Fibroblast of lung (primary cell): ENCODE measurements around the gene PRSS50. TPM values are rescaled to one million over a fixed set of nuclear protein-coding genes. Genes with fewer than 3 reads are reported as not detected.

ENCODE experiments used
- DNase-seq, 2 donors: peaks; one replicate each; pipeline versions ENCODE4 v3.0.0 to v3.0.0-alpha.2; 2010; ENCODE audit warnings: low read depth in 2 of 2
- H2AFZ ChIP-seq: 2 replicates; pipeline ENCODE4 v1.5.1; 2012; ENCODE audit warnings: low read length, control low read depth, inconsistent platforms
- H3K27ac ChIP-seq: 2 replicates; pipeline ENCODE4 v1.5.1; 2011; ENCODE audit warnings: low read length, control low read depth; ENCODE audit not compliant: insufficient read depth
- H3K27me3 ChIP-seq: 2 replicates; pipeline ENCODE4 v1.5.1; 2011; ENCODE audit warnings: mild to moderate bottlenecking, low read length; ENCODE audit not compliant: control insufficient read depth, insufficient read depth
- H3K36me3 ChIP-seq: 2 replicates; pipeline ENCODE4 v1.5.1; 2011; ENCODE audit warnings: low read length; ENCODE audit not compliant: control insufficient read depth, insufficient read depth
- H3K4me1 ChIP-seq: 2 replicates; pipeline ENCODE4 v1.5.1; 2011; ENCODE audit warnings: low read length; ENCODE audit not compliant: control insufficient read depth, insufficient read depth; ENCODE audit errors: extremely low read depth
- H3K4me2 ChIP-seq: 2 replicates; pipeline ENCODE4 v1.5.1; 2011; ENCODE audit warnings: low read length, control low read depth; ENCODE audit not compliant: insufficient read depth; ENCODE audit errors: extremely low read depth
- H3K4me3 ChIP-seq, 4 experiments: fragments of 200-600 bp in 1 of 4; sonication (generic) in 1 of 4; replicated peaks in 1 of 4; 2 replicates each; pipeline ENCODE4 v1.5.1; 2011 to 2016; ENCODE audit warnings: low read length in 4 of 4, low read depth in 3 of 4, mild to moderate bottlenecking in 3 of 4, control low read depth in 2 of 4, inconsistent platforms in 1 of 4, mixed read lengths in 1 of 4; ENCODE audit not compliant: insufficient read depth in 1 of 4; ENCODE audit errors: control extremely low read depth in 1 of 4
- H3K79me2 ChIP-seq: 2 replicates; pipeline ENCODE4 v1.5.1; 2012; ENCODE audit warnings: mild to moderate bottlenecking, low read length, inconsistent platforms; ENCODE audit not compliant: control insufficient read depth, insufficient read depth
- H3K9ac ChIP-seq: 2 replicates; pipeline ENCODE4 v1.5.1; 2011; ENCODE audit warnings: mild to moderate bottlenecking, low read length, control low read depth; ENCODE audit not compliant: insufficient read depth
- H3K9me3 ChIP-seq: 2 replicates; pipeline ENCODE4 v1.5.1; 2012; ENCODE audit warnings: low read depth, low read length; ENCODE audit not compliant: control insufficient read depth, insufficient read depth
- H4K20me1 ChIP-seq: 2 replicates; pipeline ENCODE4 v1.5.1; 2011; ENCODE audit warnings: low read length; ENCODE audit not compliant: control insufficient read depth, insufficient read depth; ENCODE audit errors: extremely low read depth
- CTCF ChIP-seq, 2 donors: IDR thresholded peaks in 1 of 2; conservative IDR thresholded peaks in 1 of 2; 1 replicate in 1 of 2; 2 replicates in 1 of 2; pipeline ENCODE4 v1.5.1; 2011 to 2012; ENCODE audit warnings: low read length in 2 of 2, control low read depth in 1 of 2, inconsistent platforms in 1 of 2, low read depth in 1 of 2, mild to moderate bottlenecking in 1 of 2
- EZH2 ChIP-seq: IDR thresholded peaks from 2 replicates; pipeline ENCODE4 v1.5.1; 2012; ENCODE audit warnings: low read length, control low read depth, mild to moderate bottlenecking; ENCODE audit errors: missing control alignments
- polyA plus RNA-seq, 2 donors: library from polyadenylated mRNA; depleted of rRNA in 1 of 2; stranded (reverse) in 1 of 2; unstranded in 1 of 2; fragments of >200 nt; gene quantifications; 2 replicates each; pipeline ENCODE4 v1.2.1, GENCODE V29; 2011 to 2012; ENCODE audit warnings: missing spikeins in 1 of 2
- total RNA-seq: library from RNA; depleted of rRNA; stranded (reverse); fragments of >200 nt; gene quantifications from 2 replicates; pipeline ENCODE4 v1.2.1, GENCODE V29; 2014

Gene PRSS50
- total and polyA plus RNA-seq, 2 donors (not counting 1 experiment from before 2014, with no cell fraction given) = not detected

DNA sequence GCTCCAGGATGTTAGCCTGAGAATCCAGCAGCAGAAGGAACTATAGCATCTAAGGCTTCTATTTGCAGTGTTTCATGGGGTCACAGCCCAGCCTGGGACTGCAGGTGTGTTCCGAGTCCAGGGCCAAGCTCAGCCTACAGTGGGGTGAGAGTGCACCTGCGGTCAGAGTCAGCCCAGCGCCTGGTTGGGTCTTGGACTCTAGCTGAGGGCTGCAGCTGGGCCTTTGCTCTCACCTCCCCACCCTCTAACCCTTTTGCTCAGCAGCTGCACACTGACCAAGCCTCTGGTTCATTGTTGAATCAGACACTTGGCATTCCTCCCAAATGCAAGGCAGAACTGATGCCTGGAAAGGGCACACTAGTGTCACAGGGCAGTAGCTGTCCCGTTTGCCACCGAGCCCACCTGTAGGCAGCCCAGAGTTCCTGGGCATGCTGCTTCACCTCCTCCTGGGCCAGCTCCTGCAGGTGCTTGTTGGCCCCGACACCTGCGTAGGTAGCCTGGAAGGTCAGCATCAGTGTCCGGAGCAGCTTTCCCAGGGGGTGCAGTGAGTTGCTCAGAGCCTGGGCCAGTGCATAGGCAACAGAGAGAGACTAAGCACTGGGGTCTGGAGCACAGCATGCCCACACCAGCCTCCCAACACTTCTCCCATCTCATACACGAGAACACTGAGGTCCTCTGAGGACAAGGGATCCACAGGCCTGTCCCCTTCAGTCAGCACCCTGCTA is 41.7 kb downstream of the PRSS50 start:
- Histone ChIP-seq H3K79me2 (no peaks in the 10 kb centered on the region), H3K4me1 (peaks cover 4% of the 10 kb centered on the region), H3K36me3 (no peaks in the 10 kb centered on the region), H3K4me2 (no peak overlapping the region), H3K9ac (no peak overlapping the region), H3K9me3 (no peaks in the 10 kb centered on the region), H3K27me3 (no peaks in the 10 kb centered on the region), H3K4me3 (no peak overlapping the region), H3K27ac (no peak overlapping the region), H2AFZ (no peak overlapping the region), H4K20me1 (no peaks in the 10 kb centered on the region)
- DNase-seq = peak in 1 of 2 donors; percentile 30
- TF ChIP-seq EZH2 = no peak

GRCh38 chr3:46675426-46675825 is 42.2 kb downstream of the PRSS50 start:
- H3K36me3 ChIP-seq = no peaks in the 10 kb centered on the region
- no peaks in the 10 kb centered on the region for H4K20me1 ChIP-seq
- no peaks in the 10 kb centered on the region for H3K79me2 ChIP-seq
- H2AFZ ChIP-seq = no peak overlapping the region
- H3K9ac ChIP-seq = no peak overlapping the region
- H3K4me2 ChIP-seq = no peak overlapping the region
- H3K27ac ChIP-seq = no peak overlapping the region
- no peaks in the 10 kb centered on the region for H3K27me3 ChIP-seq
- no peak for TF ChIP-seq EZH2
- no peak for TF ChIP-seq CTCF (conservative IDR thresholded peaks at IDR 0.05 in 1 of 2, IDR thresholded peaks at IDR 0.05 in 1 of 2; ENCODE audit: low read depth in 1 of 2, low read length in 2 of 2)
- no peaks in the 10 kb centered on the region for H3K9me3 ChIP-seq
- DNase-seq = no peak
- no peak overlapping the region for H3K4me3 ChIP-seq
- peaks cover 4% of the 10 kb centered on the region for H3K4me1 ChIP-seq

GRCh38 chr3:46674031-46674845 is 43.4 kb downstream of the PRSS50 start:
- Histone ChIP-seq H3K9ac (no peak overlapping the region), H3K79me2 (no peaks in the 10 kb centered on the region), H3K4me3 (no peak overlapping the region), H3K9me3 (no peaks in the 10 kb centered on the region), H3K4me2 (no peak overlapping the region), H3K27me3 (no peaks in the 10 kb centered on the region), H3K4me1 (peaks cover 4% of the 10 kb centered on the region), H3K36me3 (no peaks in the 10 kb centered on the region), H3K27ac (no peak overlapping the region), H2AFZ (no peak overlapping the region), H4K20me1 (no peaks in the 10 kb centered on the region)
- TF ChIP-seq EZH2 = no peak
- TF ChIP-seq CTCF (conservative IDR thresholded peaks at IDR 0.05 in 1 of 2, IDR thresholded peaks at IDR 0.05 in 1 of 2; ENCODE audit: low read depth in 1 of 2, low read length in 2 of 2) = peak in 1 of 2 donors; percentile 26
- DNase-seq = no peak
